Stimulated activated CD4-positive, alpha-beta T cell treated with anti-CD3 and anti-CD28 coated beads, Interleukin-2, amount 100 ng/mL, for 48 hours (primary cell): Measurements from ENCODE around the gene TSPAN15.

ENCODE experiments used
- DNase-seq, 2 donors: peaks; one replicate each; pipeline ENCODE4 v3.0.0-alpha.2; 2020

The TSPAN15 gene

DNA sequence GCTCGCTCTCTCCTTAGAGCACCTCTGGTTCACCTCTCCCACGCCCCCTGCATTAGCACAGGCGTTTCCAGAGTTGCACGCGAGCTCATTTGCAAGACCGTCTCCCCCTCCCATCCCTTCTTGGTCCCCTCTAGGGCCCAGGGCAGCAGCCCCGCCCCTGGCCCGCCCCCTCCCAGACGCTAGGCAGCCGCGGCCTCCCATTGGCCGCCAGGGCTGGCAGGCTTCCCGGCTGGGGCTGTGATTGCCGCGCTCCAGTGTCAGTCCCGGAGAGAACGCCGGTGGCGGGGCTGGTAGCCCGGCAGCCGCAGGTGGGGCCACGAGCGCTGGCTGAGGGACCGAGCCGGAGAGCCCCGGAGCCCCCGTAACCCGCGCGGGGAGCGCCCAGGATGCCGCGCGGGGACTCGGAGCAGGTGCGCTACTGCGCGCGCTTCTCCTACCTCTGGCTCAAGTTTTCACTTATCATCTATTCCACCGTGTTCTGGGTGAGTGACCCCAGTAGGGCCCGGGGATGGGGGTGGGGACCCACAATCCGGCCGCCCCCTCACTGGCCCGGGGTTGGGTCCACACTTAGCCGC lies at the start of gene TSPAN15:
Gene TSPAN15, plus strand, starts transcription at position 257 of the 575 bp plus-strand sequence. Its CDS starts 130 bp downstream, at position 387.
- DNase-seq = peak; percentile 69 to 79

DNA sequence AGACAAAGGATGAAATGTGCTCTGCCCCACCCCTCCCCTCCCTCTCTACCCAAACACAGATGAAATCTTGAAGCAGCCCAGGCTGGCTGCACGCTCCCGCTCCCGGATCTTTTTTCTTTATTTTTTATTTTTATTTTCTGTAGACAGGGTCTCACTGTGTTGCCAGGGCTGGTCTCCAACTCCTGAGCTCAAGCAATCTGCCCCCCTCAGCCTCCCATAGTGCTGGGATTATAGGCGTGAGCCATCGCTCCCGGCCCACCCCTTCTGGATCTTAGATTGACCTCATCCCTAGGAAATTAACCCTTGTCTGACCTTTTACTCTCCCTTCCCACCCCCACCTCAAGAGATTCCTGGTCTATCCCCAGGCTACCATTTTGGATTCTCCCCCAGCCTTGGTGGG lies 48.9 kb upstream of the TSPAN15 start:
- no peak for DNase-seq

DNA sequence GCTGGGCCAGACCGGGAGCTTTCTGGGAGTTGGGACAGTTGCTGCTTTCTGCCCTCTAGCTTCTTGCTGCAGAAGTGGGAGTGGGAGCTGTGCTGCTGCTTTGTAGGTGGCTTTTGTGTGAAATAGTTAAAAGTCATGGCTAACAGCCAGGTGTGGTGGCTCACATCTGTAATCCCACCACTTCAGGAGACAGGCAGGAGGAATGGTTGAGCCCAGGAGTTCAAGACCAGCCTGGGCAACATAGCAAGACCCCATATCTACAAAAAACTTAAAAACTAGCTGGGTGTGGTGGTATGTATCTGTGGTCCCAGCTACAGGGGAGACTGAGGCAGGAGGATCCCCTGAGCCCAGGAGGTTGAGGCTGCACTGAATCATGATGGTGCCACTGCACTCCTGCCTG lies 48.2 kb upstream of the TSPAN15 start:
- DNase-seq = no peak

DNA sequence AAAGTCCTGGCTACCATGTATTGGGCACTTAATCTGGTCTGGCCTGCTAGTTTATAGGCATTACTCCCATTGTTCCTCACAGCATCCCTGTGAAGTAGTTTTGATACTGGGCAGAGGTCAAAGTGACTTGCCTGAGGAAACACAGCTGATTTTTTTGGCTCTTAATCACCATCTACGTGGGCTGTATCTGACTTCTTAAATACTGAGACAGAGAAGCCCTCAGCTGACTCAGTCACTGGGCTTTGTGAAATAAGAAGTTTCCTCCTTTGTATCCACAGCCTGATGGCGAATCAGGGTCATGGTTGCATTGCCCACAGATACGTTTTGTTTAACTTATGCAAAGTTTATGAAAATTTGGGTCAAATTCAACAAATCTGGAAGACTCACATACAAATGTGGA lies 47.7 kb upstream of the TSPAN15 start:
- DNase-seq = no peak

DNA sequence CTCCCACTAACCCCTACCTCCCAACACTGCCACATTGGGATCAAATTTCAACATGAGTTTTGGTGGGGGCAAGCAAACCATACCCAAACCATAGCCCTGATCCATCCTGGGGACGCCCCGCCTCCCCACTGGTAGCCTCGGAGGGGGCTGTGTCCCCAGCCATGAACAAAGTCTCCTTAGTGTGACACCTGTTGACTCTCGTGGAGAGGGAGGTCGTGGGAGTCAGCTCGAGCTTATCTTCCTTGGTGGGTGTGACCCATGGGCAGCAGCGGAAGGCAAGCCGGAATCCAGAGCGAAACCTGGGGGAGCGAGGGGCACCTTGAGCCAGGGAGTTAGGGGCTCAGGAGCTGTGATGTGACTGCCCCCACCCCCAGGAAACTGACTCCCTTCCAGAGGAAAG lies 46.5 kb upstream of the TSPAN15 start:
- DNase-seq = no peak

DNA sequence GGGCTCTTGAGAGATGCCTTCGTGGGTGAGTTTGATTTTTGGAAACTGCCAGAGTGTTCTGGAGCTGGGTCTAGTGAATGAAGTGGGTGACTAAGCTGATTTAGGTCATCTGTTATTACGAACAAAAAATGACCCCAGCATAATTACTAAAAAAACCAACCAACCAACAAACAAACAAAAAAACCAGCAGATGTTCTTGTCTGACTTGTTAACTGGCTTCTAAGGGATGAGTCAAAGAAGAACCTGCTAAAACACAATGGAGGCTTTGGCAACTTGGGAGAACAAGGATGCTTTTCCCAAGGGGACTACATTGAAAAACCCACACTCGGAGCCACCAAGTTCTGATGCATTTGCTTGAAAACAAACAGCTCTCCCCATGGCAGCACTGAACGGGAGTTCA lies 46.0 kb upstream of the TSPAN15 start:
- no peak for DNase-seq

DNA sequence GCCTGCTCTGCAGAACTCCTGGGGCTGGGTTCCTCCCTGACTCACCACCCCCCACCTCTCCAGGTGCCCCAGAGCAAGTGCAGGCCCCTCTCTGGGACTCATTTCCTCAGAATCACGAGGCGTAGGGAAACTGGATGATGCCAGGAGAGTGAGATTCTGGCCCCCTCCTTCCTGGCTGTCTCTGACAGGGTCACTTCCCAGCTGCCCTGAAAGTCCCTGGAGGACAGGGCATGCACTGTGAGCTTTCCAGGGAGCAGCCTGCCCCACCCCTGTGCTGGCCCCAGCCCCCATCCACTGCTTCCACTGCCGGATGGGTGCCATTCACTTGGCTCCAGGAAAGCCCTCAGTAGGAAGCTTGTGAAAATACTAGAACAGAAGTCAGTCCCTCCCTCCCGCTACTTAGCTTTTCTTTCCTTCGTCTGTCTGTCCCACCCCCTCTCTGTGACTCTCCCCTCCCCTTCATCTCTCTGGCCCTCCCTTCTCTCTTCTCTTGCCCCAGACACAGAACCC lies 44.9 kb upstream of the TSPAN15 start:
- DNase-seq = no peak

DNA sequence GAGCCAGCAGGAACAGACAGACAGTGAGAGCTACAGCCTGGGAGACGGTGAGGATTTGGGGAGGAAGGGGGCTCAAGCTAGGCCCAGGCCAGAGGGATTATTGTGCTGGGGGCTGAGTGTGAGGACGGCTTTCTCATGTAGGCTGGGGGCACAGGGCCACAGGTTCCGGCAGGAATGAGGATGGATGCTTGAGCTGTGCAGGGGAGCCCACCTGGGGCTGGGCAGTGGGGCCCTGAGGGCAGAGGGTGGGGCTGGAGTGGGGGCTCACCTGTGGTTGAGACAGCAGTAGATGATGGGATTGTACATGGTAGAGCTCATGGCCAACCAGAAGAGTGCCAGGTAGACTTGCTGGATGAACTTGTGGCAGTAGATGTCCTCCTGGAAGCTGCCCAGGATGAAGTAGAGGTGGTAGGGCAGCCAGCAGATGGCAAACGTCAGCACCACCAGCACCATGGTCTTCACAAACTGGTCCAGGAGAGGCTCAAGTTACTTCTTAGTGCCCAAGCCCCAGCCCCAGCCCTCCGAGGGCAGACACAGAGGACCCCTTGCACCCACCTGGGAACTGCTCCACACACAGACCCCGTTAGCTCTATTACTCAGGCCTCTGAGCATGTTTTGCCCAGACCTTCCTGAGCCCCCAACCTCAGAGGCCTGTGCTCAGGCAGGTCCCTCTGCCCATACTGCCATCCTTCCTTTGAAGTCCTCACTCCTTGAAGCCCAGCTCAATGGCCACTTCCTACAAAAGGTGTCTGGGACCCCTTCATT lies 44.3 kb upstream of the TSPAN15 start:
- no peak for DNase-seq

DNA sequence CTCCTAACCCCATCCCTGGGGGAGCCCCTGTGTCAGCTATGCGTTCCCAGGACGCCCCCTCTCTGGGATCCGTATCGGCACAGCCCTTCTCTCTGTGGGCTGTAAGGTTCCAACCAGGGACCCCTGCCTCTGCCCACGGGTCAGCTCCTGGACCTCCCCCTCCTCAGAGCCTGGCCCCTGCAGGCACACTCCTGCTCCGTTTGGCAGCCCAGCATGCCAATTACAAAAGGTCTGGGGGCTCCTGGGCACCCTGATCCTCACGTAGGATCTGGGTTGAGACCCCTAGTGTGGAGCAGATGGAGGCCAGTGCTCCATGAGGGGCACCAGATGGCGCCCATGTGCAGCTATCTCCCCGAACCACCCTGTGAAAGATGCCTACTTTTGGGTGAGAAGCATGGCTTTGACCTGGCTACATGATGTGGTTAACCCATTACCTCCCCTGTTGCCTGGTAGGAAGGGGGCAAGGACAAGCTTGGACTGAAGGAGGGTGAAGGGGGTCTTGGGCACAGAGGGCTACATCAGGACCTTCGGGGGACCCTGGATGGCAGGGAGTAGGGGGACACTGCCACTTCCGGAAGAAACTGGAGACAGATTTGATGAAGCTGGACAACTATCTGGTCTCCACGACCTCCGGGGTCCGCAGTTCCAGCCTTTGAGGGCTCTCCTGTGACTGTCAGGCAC lies 43.5 kb upstream of the TSPAN15 start:
- no peak for DNase-seq

DNA sequence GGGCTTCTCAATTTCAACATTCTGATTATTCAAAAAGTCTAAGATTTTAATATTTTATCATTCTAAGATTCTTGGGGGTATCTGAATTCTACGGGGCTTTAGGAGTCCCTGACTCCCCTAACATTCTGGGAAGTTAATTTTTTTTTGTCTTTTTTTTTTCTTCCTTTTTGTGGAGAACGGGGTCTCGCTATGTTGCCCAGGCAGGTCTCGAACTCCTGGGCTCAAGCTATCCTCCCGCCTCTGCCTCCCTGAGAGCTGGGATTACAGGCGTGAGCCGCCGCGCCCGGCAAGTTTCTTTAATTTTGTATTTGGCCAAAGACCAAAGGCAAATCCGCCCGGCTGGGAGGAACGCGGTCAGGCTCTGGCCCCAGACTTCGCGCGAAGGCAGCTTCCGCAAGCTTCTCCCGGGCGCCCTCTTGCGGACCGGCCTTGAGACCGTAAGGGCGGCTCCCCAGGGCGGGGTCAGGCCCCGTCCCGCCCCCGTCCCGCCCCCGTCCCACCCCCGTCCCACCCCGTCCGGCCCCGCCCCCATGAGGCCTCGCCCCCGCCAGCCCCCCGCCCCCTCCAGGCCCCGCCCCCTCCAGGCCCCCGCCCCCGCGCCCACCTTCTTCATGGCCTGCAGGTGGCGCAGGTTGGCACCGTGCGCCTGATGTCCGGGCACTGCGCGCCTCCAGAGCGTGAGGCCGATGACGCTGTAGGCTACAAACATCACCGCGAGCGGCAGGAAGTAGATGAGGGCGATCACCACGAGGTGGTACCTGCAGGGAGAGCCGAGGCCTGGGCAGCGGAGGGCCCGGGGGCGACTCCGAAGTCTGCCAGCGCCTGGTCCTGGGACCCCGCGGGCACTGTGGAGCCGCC lies 42.7 kb upstream of the TSPAN15 start:
- DNase-seq = peak; percentile 84 to 90

DNA sequence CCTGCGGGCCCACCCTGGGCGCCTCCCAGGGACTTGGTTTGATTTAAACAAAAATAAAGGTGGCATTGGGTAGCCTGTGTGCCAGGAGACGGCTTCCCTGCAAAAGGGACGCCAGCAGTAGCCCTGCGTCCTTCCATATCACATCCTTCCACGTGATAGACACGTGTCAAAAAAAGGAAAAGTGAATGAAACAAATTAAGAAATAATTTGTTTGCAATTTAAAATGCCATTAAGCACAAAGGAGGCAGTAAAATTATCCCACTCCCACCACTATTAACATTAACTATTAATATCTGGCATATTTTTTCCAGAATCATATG lies 42.1 kb upstream of the TSPAN15 start:
- no peak for DNase-seq

DNA sequence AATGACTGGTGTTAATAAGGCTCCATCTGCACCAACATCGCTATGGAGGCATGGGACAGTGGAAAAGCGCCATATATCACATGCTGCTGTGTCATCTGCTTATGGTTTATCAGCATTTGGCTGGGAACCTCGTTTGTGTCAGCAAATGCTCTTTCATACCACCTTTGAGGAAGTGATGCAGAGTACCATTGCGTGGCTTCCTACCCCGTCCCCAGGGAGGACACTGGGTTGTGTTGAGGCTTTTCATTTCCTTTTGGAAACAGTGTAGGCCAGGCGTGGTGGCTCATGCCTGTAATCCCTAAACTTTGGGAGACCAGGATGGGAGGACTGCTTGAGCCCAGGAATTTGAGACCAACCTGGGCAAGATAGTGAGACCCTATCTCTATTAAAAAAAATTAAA lies 41.3 kb upstream of the TSPAN15 start:
- DNase-seq = no peak

DNA sequence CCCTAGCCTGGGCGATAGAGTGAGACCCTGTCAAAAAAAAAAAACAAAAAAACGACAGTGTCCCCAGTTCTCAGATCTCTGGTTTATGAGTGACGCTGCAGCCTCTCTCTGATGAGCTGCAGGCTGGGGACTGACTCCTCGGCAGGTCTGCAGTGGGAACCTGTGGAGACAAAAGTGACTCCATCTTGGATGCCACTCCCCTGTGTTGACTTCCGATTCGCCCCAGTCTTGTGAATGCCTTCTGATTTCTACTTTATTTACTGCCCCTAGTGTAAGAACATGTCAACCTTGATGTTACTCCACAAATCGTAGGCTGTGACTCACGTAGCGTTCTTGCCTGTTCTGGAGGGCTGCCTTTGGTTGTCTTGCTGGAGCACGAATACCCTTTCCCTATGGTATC lies 40.8 kb upstream of the TSPAN15 start:
- DNase-seq = no peak

DNA sequence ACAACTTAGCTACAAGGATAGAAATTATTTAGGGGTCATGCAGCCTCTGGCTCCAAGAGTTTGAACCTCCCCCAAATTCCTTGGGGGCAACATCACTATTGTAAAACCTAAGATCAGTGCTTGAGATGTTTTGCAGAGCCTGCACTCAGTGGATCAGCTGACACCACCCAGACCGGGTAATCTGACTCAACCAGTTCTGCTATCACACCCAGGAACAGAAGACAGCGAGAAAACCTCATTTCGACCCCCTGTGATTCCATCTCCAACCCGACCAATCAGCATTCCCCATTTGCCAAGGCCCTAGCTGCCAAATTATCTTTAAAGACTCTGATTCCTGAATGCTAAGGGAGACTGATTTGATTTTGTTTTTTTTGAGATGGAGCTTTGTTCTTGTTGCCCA lies 39.8 kb upstream of the TSPAN15 start:
- no peak for DNase-seq

DNA sequence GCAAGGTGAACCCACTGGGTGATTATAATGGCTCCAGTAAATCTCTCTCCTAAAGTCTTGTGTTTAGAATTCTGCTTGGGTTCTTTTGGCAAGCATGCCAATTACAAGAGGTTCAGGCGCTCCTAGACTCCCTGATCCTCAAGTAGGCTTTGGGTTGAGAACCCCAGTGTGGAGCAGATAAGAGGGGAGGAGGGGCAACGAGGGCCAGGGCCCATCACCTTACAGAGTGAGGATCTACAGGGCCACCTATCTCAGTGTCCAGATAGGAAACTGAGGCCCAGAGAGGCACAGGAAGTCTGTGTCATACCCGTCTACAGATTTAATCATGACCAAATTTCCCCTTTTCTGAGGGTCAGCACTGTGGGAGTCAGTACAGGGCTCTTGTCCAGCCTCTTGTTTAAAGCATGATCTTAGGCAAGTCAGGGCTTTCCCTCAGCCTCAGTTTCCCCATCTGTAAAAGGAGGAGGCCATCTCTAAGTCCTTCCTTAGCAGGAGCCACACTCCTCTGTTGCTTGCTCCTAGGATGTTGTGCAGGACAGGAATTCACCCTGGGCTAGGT lies 39.0 kb upstream of the TSPAN15 start:
- DNase-seq = no peak

DNA sequence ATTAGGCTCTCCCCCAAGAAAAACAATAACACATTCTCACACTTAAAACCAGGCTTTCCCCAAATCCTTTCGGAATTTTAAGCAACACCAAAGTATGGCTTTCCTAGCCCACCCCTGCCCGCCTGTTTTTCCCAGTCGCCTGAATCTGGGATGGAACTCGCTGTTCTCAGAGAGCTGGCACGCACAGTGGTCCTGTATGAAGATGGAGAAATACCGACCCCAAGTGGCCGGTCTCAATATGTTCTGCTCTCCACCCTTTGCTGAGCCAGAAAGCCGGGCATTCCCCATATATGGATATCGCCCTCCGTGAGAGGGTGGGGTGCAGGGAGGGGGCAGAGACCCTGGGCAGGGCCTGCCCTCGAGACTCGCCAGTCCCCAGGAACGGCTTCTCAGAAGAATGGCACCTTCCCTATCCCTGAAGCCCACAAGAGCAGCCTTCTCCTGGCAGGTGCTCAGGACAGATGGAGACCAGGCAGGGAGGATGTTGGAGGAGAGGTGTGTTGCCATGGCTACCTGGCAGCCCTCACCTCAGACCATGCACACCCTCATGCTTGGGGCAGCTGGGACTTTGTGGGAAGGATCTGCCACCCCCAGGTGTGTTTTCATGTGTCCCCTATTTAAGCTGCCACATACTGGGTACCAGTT lies 37.9 kb upstream of the TSPAN15 start:
- DNase-seq = no peak

DNA sequence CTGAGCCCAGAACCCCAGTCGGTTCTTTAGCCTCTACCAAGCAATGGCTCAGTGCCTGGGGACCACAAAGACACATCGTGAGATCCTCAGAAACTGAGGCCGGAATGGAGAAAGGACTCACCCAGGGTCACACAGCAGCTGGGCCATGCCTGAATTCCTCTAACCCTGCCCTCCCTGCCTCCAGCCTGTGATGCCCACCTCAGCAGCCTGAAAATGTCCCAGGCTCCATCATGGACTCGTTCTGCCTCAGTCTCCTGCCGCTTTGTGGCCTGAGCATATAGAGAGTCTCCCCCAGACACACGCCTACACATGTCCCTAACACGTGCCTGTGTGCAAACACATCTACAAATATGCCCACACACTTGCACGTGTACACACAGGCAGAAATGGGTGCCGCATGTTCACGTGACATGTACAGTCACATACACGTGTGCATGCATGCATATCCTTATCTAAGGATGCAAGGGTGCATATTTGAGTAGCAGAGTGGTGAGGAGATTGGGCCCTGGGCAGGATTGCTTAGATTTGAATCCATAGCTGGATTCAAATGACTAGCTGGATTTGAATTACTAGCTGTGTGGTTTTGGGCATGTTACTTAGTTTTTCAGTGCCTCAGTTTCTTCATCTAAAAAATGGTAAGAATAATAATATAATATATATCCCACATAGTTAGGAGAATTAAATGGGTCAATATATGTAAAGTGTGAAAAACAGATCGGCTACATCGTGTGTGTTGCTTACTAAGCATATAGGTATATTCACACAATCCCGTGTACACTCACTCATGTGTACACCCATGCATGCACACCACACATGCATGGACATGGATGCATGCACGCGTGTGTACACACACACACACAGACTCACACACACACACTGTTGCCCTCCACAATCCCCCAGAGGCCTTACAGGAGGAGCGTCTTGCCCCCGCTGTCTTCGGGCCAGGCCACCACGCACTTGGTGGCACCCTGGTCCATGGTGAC lies 36.9 kb upstream of the TSPAN15 start:
- DNase-seq = no peak

DNA sequence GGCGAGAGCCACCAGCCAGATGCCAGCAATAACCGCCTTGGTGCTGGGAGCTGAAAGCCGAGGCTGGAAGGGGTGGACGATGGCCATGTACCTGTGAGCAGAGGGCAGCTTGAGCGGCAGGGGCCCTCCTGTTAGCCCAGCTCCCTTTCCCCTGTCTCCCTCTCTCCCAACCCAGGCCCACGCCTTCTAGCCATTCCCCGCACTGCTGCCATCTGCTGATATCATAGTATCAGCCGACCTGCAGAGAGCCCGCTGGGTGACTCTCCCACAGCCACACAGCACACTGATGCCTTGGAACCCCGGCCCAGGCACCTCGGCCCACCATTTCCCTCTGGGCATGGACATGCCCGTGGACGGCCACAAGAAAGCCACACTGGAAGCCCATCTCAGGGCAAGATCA lies 36.2 kb upstream of the TSPAN15 start:
- no peak for DNase-seq

DNA sequence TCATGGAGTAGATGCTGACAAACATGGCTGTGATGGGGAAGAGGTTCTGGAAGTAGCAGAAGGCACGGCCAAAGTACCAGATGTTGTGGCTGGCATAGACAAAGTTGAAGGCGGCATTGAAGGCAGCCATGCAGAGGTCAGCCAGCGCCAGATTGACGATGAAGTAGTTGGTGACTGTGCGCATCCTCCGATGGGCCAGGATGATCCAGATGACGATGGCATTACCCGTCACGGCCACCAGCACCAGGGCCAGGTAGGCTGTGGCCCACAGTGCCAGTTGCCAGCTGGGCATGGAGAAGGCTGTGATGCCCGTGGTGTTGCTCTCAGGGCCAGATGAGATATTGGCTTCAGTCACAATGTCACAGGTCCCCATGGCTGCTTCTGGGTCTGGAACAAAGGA lies 35.3 kb upstream of the TSPAN15 start:
- DNase-seq = no peak

DNA sequence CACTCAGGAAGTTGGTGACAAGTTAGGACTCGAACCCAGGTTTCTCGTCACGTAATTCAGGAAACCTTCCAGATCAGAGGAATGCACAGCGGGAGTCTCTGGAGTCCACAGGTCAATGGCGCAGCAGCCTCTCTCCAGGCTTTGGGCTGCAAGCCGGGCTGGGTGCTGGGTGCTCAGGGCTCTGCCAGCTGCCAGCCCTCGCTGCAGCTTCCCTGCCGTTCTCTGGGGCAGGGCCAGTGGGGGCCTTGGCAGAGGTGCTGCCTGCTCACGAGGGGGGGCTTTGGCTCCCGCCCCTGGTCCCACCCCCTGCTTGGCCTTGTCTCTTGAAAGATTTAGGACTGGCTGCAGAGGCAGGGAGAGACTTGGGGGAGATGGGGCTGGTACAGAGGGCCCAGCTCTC lies 34.6 kb upstream of the TSPAN15 start, which contains the start of gene TACR2:
Gene TACR2, minus strand, starts transcription at position 224 of the 400 bp plus-strand sequence. CDS start 595 bp downstream, outside the sequence.
- DNase-seq = no peak

DNA sequence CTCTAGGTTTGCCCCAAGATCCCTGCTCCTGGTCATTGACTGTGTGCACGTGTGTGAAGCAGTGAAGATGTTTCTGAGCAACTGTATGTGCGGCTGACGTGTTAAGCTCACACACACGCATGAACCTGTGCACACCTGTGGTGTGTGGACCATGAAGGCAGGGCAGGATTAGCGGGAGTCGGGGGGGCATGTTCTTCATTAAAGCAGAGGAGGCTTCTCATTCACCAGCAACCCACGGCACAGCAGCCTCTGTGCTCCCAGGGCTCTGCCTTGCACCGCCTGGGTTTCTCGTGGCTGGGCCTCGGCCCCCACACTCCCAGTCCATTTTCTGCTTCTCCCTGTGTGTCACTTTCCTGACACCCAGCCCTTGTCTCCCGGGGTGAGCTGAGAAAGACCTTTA lies 33.7 kb upstream of the TSPAN15 start:
- no peak for DNase-seq
